MM.1S (cell line): Measurements from ENCODE around the gene KLK14.

Experiments used
- EZH2 ChIP-seq: fragments of 300-600 bp; sonication (generic); optimal IDR thresholded peaks from 2 replicates; pipeline ENCODE3; 2017; ENCODE audit warnings: low read depth, mild to moderate bottlenecking, antibody characterized with exemption, low read length, mixed read lengths
- TF ChIP-seq, protein P1 (sequence below): fragments of 300-600 bp; sonication (generic); IDR thresholded peaks from 2 replicates; pipeline ENCODE4 v1.5.1; 2016; ENCODE audit warnings: antibody characterized with exemption, low read length, mixed read lengths

DNA sequence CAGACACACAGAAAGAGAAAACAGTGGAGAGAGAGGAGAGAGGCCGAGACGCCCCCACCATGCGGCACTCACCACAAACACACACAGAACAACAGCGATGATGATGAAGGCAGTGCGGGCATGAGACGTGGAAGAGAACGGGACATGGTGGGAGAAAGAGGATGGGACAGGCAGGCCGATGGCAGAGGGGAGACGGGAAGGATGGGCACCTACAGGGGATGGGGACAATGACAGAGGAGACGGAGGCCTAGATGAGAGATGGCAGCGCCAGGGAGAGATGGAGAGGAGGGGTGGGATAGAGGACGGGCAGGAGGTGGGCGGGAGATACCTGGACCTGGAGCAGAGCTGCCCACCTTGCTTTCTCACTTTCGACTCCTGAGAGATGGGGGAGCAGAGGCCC lies 1.1 kb upstream of the KLK14 start:
- TF ChIP-seq, protein P1, sequence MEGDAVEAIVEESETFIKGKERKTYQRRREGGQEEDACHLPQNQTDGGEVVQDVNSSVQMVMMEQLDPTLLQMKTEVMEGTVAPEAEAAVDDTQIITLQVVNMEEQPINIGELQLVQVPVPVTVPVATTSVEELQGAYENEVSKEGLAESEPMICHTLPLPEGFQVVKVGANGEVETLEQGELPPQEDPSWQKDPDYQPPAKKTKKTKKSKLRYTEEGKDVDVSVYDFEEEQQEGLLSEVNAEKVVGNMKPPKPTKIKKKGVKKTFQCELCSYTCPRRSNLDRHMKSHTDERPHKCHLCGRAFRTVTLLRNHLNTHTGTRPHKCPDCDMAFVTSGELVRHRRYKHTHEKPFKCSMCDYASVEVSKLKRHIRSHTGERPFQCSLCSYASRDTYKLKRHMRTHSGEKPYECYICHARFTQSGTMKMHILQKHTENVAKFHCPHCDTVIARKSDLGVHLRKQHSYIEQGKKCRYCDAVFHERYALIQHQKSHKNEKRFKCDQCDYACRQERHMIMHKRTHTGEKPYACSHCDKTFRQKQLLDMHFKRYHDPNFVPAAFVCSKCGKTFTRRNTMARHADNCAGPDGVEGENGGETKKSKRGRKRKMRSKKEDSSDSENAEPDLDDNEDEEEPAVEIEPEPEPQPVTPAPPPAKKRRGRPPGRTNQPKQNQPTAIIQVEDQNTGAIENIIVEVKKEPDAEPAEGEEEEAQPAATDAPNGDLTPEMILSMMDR = no peak
- TF ChIP-seq EZH2 = no peak
